Measurements from ENCODE around the gene CWC25. TPM values are rescaled to one million over a fixed set of nuclear protein-coding genes. Genes with fewer than 3 reads are reported as not detected.

The CWC25 gene
- total and polyA plus RNA-seq, 9 of the 15 experiments (the other 6 are each of a cell fraction or from before 2014, with no cell fraction given), result 16.5 to 27.4 (median 23.0) TPM

GRCh38 chr17:38799501-38800236 is 25.5 kb downstream of the CWC25 start, which contains the start of gene PIP4K2B (continued):
- TF ChIP-seq ZBTB33 (CRISPR knock-in tag; IDR thresholded peaks at IDR 0.05), result no peak
- no peak for TF ChIP-seq ZNF280A (IDR thresholded peaks at IDR 0.05; ENCODE audit: low read depth, partially characterized antibody)
- TF ChIP-seq CSDE1 (IDR thresholded peaks at IDR 0.05), result no peak
- no peak for TF ChIP-seq UBTF (IDR thresholded peaks at IDR 0.05; ENCODE audit: borderline replicate concordance in 1 of 2, low read depth in 2 of 2, low read length in 2 of 2)
- TF ChIP-seq NFATC3 (IDR thresholded peaks at IDR 0.05), result no peak
- no peak for TF ChIP-seq ZBTB43 (CRISPR knock-in tag; IDR thresholded peaks at IDR 0.05)
- TF ChIP-seq ZNF224 (CRISPR knock-in tag; IDR thresholded peaks at IDR 0.05), result no peak
- peak; percentile 25; the same call in 1 of the 2 replicates for TF ChIP-seq THAP7 (CRISPR knock-in tag; IDR thresholded peaks at IDR 0.05)
- no peak for TF ChIP-seq ZNF644 (tag; IDR thresholded peaks at IDR 0.05; ENCODE audit: low read depth)
- TF ChIP-seq TEAD1 (CRISPR knock-in tag; IDR thresholded peaks at IDR 0.05), result peak; percentile 60 to 64; a peak in 1 of 4 replicates
- TF ChIP-seq SFPQ (IDR thresholded peaks at IDR 0.05; ENCODE audit: low read depth, low read length), result no peak
- TF ChIP-seq PHF20 (IDR thresholded peaks at IDR 0.05; ENCODE audit: partially characterized antibody), result peak; percentile 73
- TF ChIP-seq ELF2 (CRISPR knock-in tag; IDR thresholded peaks at IDR 0.05), result 0 out of 2 replicates have a peak, but pooled peaks have one; percentile 54
- TF ChIP-seq YBX1 (IDR thresholded peaks at IDR 0.05), result no peak
- no peak for TF ChIP-seq SMARCA4 (IDR thresholded peaks at IDR 0.05)
- no peak for TF ChIP-seq MTA1 (IDR thresholded peaks at IDR 0.05; ENCODE audit: borderline replicate concordance)
- peak; percentile 97 for TF ChIP-seq TCF7L2 (IDR thresholded peaks at IDR 0.05; ENCODE audit: low read depth, low read length)
- TF ChIP-seq PTTG1 (tag; IDR thresholded peaks at IDR 0.05; ENCODE audit: low read depth), result no peak

Data from K562 (cell line).